Measurements from ENCODE around the gene RAB43.

RAB43 gene

DNA sequence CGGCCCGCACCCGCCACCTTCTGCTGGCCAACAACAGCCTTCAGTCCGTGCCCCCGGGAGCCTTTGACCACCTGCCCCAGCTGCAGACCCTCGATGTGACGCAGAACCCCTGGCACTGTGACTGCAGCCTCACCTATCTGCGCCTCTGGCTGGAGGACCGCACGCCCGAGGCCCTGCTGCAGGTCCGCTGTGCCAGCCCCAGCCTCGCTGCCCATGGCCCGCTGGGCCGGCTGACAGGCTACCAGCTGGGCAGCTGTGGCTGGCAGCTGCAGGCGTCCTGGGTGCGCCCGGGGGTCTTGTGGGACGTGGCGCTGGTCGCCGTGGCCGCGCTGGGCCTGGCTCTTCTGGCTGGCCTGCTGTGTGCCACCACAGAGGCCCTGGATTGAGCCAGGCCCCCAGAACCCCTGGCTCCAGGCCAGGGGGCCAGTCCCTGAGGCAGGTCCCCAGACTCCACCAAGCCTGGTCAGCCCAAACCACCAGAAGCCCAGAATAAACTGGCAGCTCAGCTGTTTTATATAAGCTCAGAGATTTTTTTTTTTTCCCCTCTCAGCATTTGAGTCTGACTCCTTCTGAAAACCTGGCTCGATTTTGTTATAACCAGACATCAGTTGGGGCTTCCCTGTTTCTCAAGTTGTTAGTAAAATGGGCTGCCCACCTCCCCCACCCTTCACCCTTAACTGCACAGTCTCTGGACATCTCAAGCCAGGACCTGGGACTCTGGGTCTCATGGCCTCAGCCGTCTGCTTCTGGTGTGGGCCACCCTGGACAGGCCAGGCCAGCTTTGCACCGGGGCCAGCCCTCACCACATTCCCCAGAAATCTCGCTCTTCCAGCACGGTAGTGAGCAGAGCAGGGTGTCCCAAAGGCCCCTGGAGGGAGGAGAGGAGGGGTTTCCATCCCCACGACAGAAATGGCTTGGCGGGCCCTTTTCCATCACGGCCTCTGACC, 59.4 kb downstream of the RAB43 start:
- no peak for DNase-seq

GRCh38 chr3:129061023-129061887, 60.3 kb downstream of the RAB43 start:
- DNase-seq, result no peak

GRCh38 chr3:129060276-129061022, 61.2 kb downstream of the RAB43 start, which contains the start of gene GP9:
GP9 (plus strand) TSS chr3:129060779; CDS start chr3:129061740, 961 bp downstream.
- no peak for DNase-seq

- no peak for DNase-seq
Measured at GRCh38 chr3:129059311-129059958, 62.2 kb downstream of the RAB43 start.

DNA sequence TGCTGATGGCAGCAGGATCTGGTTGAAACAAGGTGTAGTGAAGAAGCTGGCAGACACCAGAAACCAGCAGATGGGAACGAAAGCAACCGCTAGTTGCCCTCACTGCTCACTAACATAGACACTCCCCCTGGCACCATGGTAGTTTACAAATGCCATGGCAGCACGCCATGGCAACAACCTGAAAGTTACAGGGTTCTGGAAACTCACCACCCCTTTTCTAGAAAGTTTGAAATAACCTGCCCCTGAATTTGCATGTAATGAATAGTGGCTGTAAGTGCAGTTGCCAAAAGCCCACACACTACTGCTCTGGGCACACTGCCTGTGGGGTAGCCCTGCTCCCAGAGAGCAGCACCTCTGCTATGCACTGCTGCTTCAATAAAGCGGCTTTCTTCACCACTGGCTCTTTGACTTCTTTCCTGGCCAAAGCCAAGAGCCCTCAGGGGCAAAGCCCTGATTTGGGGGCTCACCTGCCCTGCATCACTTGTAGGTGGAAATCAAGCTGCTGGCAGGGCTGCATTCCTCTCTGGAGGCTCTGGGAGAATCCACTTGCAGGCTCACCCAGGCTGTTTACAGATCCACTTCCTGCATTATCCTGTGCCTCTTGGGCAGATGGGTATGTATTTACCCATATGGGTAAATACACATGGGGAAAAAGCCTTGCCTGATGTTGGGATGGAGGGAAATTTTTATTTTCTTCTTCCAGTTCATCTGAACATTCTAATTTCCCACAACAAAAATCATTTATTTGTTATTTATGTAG, 63.0 kb downstream of the RAB43 start:
- DNase-seq, result peak in 25 of 56 donors; percentile 4 to 69 (median 23)

GRCh38 chr3:129057249-129057648, 64.4 kb downstream of the RAB43 start:
- DNase-seq, result no peak

DNA sequence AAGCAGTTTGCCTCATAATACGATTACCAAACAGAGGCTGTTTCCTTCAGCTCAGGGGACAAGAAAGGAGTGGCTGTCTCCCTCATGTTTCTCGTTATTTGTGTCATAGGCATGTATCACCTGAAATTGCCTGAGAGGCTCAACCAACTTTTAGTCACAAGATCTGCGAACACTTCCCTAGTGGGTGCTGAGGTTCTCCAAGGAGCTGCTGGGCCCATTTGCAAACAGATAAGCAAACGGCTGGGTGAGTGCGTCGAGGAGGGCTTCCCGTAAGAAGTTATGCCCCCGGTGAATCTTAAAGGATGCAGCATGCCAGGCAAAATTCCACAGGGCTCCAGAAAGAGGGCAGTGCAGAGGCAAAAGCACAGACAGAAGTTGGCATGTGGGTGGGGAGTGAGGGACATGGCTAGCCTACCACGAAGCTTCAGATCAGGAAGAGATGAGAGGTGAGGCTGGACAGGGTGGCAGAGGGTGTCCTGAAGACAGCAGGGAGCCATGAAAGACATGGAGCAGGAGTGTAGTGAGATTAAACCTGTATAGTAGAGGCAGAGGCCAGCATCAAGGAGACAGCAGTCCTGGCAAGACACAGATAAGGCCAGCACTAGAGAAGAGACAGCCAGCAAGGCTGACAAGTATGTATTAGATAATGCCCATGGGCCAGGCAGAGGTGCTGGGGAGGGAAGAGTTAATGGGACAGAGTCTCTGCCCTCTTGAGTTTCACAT, 65.0 kb downstream of the RAB43 start:
- no peak for DNase-seq

- no peak for DNase-seq
Measured at GRCh38 chr3:129054605-129055104, 66.9 kb downstream of the RAB43 start.

DNA sequence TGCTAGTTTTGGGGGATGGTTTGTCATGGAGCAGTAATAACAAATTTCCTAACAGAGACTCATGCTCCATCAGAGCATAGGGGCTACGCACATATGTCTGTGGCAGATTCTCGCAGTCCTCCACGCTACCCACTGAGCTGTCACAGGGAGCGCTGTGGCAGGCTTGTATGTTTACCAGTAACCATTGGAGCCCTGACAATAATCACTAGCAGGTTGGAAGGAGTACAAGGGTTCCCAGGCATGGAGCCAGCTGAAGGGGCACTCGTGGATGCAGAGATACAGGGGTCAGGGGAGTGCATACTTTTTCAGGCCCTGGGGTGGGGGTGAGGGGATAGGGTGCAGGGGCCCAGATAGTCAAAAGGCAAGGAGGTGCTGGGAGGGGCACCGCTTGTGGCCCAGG, 68.9 kb downstream of the RAB43 start:
- DNase-seq, result no peak

DNA sequence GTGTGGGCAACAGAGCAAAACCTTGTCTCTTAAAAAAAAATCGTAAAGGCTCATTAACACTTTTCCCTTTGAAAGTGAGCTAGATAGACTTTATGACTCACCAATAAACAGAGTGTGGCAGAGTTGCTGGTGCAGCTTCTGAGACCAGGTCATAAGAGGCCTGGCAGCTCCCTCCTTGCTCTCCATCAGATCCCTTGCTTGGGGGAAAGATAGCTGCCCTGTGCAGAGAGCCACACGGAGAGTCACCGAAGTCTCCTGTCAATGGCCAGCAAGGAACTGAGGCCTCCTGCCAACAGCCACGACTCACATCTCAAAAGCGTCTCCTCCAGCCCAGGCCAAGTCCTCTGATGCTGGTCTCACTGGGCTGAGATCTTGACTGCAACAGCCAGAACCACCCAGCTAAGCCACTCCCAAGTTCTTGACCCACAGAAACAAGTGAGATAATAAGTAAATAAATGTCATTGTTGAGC, 69.7 kb downstream of the RAB43 start:
- DNase-seq, result no peak

DNA sequence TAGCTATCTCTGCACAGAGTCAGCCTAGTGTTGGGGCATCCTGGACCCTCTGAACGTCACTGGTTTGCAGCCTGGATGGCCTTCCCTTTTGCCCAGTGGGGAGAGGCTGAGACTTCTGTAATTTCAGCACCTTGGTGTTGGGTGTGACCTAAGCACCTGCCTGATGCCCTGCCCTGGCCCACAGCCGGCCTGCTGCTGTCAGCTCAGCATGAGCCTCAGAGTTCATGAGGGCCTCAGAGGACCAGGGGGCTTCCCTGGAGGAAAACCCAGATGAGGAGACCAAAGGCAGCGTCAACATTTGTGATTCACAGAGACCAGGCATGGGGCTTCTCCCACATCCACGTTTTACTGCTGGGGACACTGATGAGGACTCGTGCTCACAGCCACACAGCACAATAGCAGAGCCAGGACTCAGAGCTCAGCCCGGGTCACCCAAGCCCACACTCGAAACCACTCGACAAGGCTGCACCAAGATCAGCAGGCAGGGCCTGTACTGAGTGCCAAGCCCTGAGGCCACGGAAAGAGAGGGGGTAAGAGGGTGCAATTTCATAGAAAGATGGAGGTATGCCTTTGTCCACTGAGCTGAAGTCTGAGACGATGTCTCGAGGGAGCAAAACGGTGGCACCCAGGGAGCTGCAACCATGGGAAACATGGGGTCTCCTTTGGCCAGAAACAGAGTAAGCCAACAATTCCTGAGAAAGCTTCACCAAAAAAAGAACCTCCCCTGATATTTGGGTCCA, 70.9 kb downstream of the RAB43 start:
- no peak for DNase-seq

DNA sequence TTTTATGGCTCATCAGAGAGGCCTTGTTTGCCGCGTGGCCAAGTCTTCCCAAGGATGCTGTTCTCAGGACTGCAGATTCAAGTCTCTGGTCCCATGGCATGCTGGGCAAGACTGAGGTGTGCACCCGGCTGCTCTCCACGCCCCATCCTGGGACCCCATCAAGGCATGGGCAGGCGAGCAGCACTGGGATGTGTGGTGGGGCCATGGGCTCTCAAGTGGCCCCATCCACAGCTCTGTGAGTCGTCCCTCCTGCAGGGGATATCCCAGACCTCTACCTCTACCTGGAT, 74.1 kb downstream of the RAB43 start:
- DNase-seq, result no peak

GRCh38 chr3:129046732-129047552, 74.7 kb downstream of the RAB43 start:
- DNase-seq, result no peak

GRCh38 chr3:129046037-129046731, 75.4 kb downstream of the RAB43 start:
- no peak for DNase-seq

- DNase-seq, result no peak
Measured at GRCh38 chr3:129045675-129046036, 75.9 kb downstream of the RAB43 start.

GRCh38 chr3:129040579-129041300, 80.9 kb downstream of the RAB43 start:
- no peak for DNase-seq

DNA sequence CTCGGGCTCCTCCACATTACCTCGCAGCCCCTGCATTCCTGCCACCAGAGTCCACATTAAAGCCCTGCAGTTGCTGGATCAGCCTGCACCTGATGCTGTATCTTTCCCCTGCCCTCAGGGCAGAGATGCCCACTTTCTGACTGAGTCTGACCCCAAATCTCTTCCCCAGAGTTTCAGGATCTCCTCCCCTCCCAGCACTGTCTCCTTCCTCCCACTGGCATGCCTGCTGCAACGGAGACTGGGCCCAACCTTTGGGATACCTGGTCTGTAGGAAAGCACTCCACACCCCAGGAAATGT, 81.6 kb downstream of the RAB43 start:
- DNase-seq, result no peak
